MM.1S (cell line): ENCODE data around the gene RBM34.
A peak's percentile ranks its signal among the peaks of the same experiment; 100 is the strongest.

Experiments
- DNase-seq: peaks from one replicate; pipeline ENCODE4 v3.0.0-alpha.2; 2015
- H2AFZ ChIP-seq: fragments of 300-600 bp; sonication (generic); 2 replicates; pipeline ENCODE4 v1.6.0; 2016; ENCODE audit warnings: antibody characterized with exemption, low read length
- H3F3A ChIP-seq: fragments of 300-600 bp; sonication (generic); 2 replicates; pipeline ENCODE4 v1.6.1; 2016; ENCODE audit warnings: mild to moderate bottlenecking, antibody characterized with exemption, low read length, moderate library complexity, mixed read lengths; ENCODE audit not compliant: insufficient read depth
- H3K27ac ChIP-seq: fragments of 300-600 bp; sonication (generic); 2 replicates; pipeline ENCODE4 v1.5.1; 2016; ENCODE audit warnings: mild to moderate bottlenecking, low read length
- H3K27me3 ChIP-seq: fragments of 300-600 bp; sonication (generic); replicated peaks from 2 replicates; pipeline ENCODE4 v1.6.0; 2016; ENCODE audit warnings: low read length; ENCODE audit not compliant: insufficient read depth
- H3K36me3 ChIP-seq: fragments of 300-600 bp; sonication (generic); replicated peaks from 2 replicates; pipeline ENCODE4 v1.6.1; 2016; ENCODE audit warnings: mild to moderate bottlenecking, low read length, mixed read lengths; ENCODE audit not compliant: insufficient read depth
- H3K4me1 ChIP-seq: fragments of 300-600 bp; sonication (generic); 2 replicates; pipeline ENCODE4 v1.6.1; 2016; ENCODE audit warnings: low read length, mixed read lengths
- H3K4me2 ChIP-seq: fragments of 300-600 bp; sonication (generic); 2 replicates; pipeline ENCODE4 v1.6.0; 2016; ENCODE audit warnings: low read depth, low read length
- H3K4me3 ChIP-seq: fragments of 300-600 bp; sonication (generic); 2 replicates; pipeline ENCODE4 v1.5.1; 2016; ENCODE audit warnings: low read length, mixed read lengths
- H3K79me2 ChIP-seq: fragments of 300-600 bp; sonication (generic); 2 replicates; pipeline ENCODE4 v1.6.1; 2016; ENCODE audit warnings: mixed run types, low read length, mixed read lengths
- H3K9ac ChIP-seq: fragments of 300-600 bp; sonication (generic); 2 replicates; pipeline ENCODE4 v1.6.1; 2016; ENCODE audit warnings: low read length, mixed read lengths
- H3K9me2 ChIP-seq: fragments of 300-600 bp; sonication (generic); replicated peaks from 2 replicates; pipeline ENCODE4 v1.6.1; 2016; ENCODE audit warnings: mild to moderate bottlenecking, low read length, mixed read lengths; ENCODE audit not compliant: insufficient read depth
- H3K9me3 ChIP-seq: fragments of 300-600 bp; sonication (generic); replicated peaks from 2 replicates; pipeline ENCODE4 v1.6.1; 2016; ENCODE audit warnings: mild to moderate bottlenecking, low read length, mixed read lengths; ENCODE audit not compliant: insufficient read depth
- H4K20me1 ChIP-seq: fragments of 300-600 bp; sonication (generic); 2 replicates; pipeline ENCODE4 v1.6.1; 2016; ENCODE audit warnings: mild to moderate bottlenecking, low read length, moderate library complexity, mixed read lengths; ENCODE audit not compliant: insufficient read depth
- EZH2 ChIP-seq: fragments of 300-600 bp; sonication (generic); optimal IDR thresholded peaks from 2 replicates; pipeline ENCODE3; 2017; ENCODE audit warnings: low read depth, mild to moderate bottlenecking, antibody characterized with exemption, low read length, mixed read lengths
- EZH2phosphoT487 ChIP-seq: fragments of 300-600 bp; sonication (generic); IDR thresholded peaks from 2 replicates; pipeline ENCODE4 v1.6.1; 2018; ENCODE audit warnings: antibody characterized with exemption, low read length
- TF ChIP-seq, protein P1 (sequence below): fragments of 300-600 bp; sonication (generic); IDR thresholded peaks from 2 replicates; pipeline ENCODE4 v1.5.1; 2016; ENCODE audit warnings: antibody characterized with exemption, low read length, mixed read lengths

The RBM34 gene

DNA sequence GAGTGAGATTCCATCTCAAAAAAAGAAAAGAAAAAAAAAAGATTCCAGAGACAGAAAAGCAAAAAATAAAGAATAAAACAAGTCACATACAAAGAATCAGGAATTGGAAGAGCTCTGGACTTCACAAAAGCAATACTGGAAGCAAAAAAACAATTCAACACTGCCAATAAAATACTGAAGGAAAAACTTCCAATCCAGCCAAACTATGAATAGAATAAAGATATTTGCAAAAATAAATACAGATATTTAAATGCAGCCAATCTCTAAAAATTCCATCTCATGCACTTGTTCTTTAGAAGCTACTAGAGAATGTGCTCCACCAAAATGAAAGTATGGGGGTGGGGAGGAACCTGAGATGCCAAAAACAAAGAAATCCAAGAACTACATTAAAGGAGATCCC is 29.4 kb upstream of the RBM34 start:
- H3K9me3 ChIP-seq = no peaks in the 10 kb centered on the region
- H3F3A ChIP-seq = no peaks in the 10 kb centered on the region
- no peaks in the 10 kb centered on the region for H3K4me1 ChIP-seq
- H3K4me3 ChIP-seq = no peak overlapping the region
- no peaks in the 10 kb centered on the region for H3K9me2 ChIP-seq
- H2AFZ ChIP-seq = no peak overlapping the region
- no peak overlapping the region for H3K4me2 ChIP-seq
- H3K27ac ChIP-seq = no peak overlapping the region
- no peak for DNase-seq
- no peaks in the 10 kb centered on the region for H3K36me3 ChIP-seq
- H3K27me3 ChIP-seq = no peaks in the 10 kb centered on the region
- H4K20me1 ChIP-seq = no peaks in the 10 kb centered on the region
- TF ChIP-seq EZH2phosphoT487 (no peak), EZH2 (no peak)
- TF ChIP-seq, protein P1, sequence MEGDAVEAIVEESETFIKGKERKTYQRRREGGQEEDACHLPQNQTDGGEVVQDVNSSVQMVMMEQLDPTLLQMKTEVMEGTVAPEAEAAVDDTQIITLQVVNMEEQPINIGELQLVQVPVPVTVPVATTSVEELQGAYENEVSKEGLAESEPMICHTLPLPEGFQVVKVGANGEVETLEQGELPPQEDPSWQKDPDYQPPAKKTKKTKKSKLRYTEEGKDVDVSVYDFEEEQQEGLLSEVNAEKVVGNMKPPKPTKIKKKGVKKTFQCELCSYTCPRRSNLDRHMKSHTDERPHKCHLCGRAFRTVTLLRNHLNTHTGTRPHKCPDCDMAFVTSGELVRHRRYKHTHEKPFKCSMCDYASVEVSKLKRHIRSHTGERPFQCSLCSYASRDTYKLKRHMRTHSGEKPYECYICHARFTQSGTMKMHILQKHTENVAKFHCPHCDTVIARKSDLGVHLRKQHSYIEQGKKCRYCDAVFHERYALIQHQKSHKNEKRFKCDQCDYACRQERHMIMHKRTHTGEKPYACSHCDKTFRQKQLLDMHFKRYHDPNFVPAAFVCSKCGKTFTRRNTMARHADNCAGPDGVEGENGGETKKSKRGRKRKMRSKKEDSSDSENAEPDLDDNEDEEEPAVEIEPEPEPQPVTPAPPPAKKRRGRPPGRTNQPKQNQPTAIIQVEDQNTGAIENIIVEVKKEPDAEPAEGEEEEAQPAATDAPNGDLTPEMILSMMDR = no peak
- no peak overlapping the region for H3K9ac ChIP-seq
- H3K79me2 ChIP-seq = no peaks in the 10 kb centered on the region

DNA sequence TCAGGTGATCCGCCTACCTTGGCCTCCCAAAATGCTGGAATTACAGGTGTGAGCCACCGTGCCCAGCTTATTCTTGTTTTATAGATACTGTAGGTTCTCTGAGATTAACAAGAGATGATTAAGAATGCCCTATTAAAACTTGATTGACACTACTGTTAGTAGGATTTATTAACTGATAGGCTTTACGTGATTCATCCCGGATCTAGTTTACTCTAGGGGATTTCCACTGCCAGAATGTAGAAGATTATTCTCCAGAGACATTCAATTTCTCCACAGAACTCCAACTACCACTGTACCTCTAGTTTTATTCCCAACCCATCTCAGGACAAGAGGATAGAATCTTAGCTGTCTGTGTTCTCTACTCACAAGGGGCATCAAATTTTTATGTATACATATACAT is 26.3 kb upstream of the RBM34 start:
- Histone ChIP-seq H3K27ac (no peak overlapping the region), H3K9me3 (no peaks in the 10 kb centered on the region), H3K9me2 (no peaks in the 10 kb centered on the region), H3K4me2 (no peak overlapping the region), H3F3A (no peaks in the 10 kb centered on the region), H3K27me3 (no peaks in the 10 kb centered on the region), H3K36me3 (no peaks in the 10 kb centered on the region), H4K20me1 (no peaks in the 10 kb centered on the region), H3K4me3 (no peak overlapping the region), H3K79me2 (no peaks in the 10 kb centered on the region), H3K9ac (no peak overlapping the region), H2AFZ (no peak overlapping the region), H3K4me1 (no peaks in the 10 kb centered on the region)
- DNase-seq = no peak
- no peak for TF ChIP-seq EZH2phosphoT487
- TF ChIP-seq, protein P1 = no peak
- TF ChIP-seq EZH2 = no peak

DNA sequence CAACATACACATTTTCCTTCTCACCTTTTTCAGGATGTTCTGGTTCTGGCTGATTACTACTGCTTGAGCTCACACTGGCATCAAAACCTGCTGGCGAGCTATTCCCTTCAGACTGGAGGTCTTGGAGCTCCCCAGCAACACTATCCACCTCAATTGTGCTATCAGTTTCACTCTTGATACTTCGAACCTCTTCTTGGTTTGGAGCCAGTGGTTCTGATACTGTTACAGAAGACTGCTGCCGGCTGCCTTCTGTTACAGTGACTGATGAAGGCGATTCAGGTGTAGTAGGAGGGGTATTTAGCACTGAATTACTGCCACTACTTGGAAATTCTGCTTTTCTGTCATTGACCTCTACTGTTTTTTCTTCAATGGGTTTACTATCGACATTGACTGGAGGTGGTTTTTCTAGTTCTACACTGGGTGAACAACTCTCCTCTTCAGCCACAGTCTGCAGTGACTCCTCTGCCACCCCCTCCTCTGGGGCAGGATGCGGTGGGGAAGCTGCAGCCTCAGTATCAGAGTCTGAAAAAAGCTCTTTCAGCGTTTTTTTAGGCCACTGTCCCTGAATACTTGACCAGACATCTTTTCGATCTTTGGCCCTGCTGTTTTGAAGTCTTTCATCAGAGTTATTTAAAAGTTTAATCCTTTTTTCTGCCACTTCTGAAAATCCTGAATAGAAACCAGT is 20.7 kb upstream of the RBM34 start:
- H2AFZ ChIP-seq = no peak overlapping the region
- H3K36me3 ChIP-seq = 0 out of 2 replicates have a peak, but pooled peaks cover 5% of the 10 kb centered on the region
- H3K27ac ChIP-seq = no peak overlapping the region

DNA sequence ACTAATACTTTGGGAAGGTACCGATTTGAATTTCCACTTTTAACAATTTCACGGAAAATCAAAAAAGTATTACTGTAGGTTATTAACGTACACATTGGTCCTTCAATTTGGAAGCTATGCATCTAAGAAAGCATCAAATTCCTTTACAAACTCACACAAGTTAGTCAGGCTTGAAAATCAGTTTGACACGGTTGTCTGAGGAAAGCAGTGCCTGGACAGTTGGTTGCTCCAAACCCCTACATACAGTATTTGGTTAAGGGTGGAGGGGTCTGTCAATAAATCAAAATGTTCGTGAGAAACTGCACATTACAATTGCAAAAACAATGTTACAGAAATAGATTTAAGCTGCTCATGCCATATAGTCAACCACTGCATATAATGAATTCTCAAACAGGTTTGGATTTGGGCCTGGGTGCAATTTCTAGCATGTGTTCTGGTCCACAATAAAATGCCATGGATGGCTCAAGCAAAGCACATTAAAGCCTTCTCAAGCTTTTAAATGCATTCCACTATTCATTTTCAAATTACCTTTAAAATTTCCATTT is 19.9 kb upstream of the RBM34 start:
- Histone ChIP-seq H3K4me1 (no peaks in the 10 kb centered on the region), H3K36me3 (0 out of 2 replicates have a peak, but pooled peaks cover 5% of the 10 kb centered on the region), H3K4me2 (no peak overlapping the region)

More for the DNA sequence above, 20.7 kb upstream of the RBM34 start:
- peak; percentile 19 for DNase-seq
- Histone ChIP-seq H3K27me3 (no peaks in the 10 kb centered on the region), H3K4me2 (no peak overlapping the region), H3K4me1 (no peaks in the 10 kb centered on the region), H3K4me3 (no peak overlapping the region), H3K9me2 (no peaks in the 10 kb centered on the region), H3K9me3 (no peaks in the 10 kb centered on the region), H4K20me1 (no peaks in the 10 kb centered on the region), H3K79me2 (no peaks in the 10 kb centered on the region), H3K9ac (no peak overlapping the region), H3F3A (no peaks in the 10 kb centered on the region)
- TF ChIP-seq EZH2 = no peak

More for the DNA sequence above, 19.9 kb upstream of the RBM34 start:
- Histone ChIP-seq H3F3A (no peaks in the 10 kb centered on the region), H3K27me3 (no peaks in the 10 kb centered on the region), H3K9ac (no peak overlapping the region), H3K9me3 (no peaks in the 10 kb centered on the region), H3K79me2 (no peaks in the 10 kb centered on the region), H3K27ac (no peak overlapping the region), H4K20me1 (no peaks in the 10 kb centered on the region), H3K4me3 (no peak overlapping the region), H2AFZ (no peak overlapping the region), H3K9me2 (no peaks in the 10 kb centered on the region)
- no peak for DNase-seq
- TF ChIP-seq EZH2 (no peak), EZH2phosphoT487 (no peak)
- TF ChIP-seq, protein P1 = no peak
